HL-60 (cell line): Measurements from ENCODE around the gene DYSF.

Experiments
- DNase-seq, 2 experiments: peaks; one replicate each; pipeline ENCODE4 v3.0.0-alpha.2; 2010 to 2020; ENCODE audit warnings: low read depth in 1 of 2, low spot score in 1 of 2
- H3K27ac ChIP-seq: fragments of 250-450 bp; sonication (Bioruptor Pico); replicated peaks from 2 replicates; pipeline ENCODE4 v1.5.1; 2020; ENCODE audit warnings: mild to moderate bottlenecking, moderate library complexity
- H3K27me3 ChIP-seq: fragments of 250-450 bp; sonication (Bioruptor Pico); 2 replicates; pipeline ENCODE4 v1.5.1; 2021; ENCODE audit warnings: mild to moderate bottlenecking, moderate library complexity; ENCODE audit not compliant: insufficient read depth, poor library complexity, severe bottlenecking
- H3K4me3 ChIP-seq: replicated peaks from 2 replicates; pipeline ENCODE4 v1.5.1; 2011; ENCODE audit warnings: mild to moderate bottlenecking, control low read depth, low read length; ENCODE audit not compliant: insufficient read depth
- GABPA ChIP-seq: IDR thresholded peaks from 2 replicates; pipeline ENCODE4 v1.6.1; 2012; ENCODE audit warnings: low read depth
- POLR2AphosphoS5 ChIP-seq: IDR thresholded peaks from 2 replicates; pipeline ENCODE4 v1.6.1; 2012; ENCODE audit warnings: low read depth
- SPI1 ChIP-seq: IDR thresholded peaks from 2 replicates; pipeline ENCODE4 v1.6.1; 2012; ENCODE audit warnings: low read depth, mild to moderate bottlenecking, borderline replicate concordance
- TF ChIP-seq, protein P1 (sequence below): IDR thresholded peaks from one replicate; pipeline ENCODE4 v1.5.1; 2011; ENCODE audit warnings: low read length, control low read depth, inconsistent platforms; ENCODE audit not compliant: insufficient read depth
- TF ChIP-seq, protein P2 (sequence below): IDR thresholded peaks from 2 replicates; pipeline ENCODE4 v1.6.1; 2012; ENCODE audit warnings: low read depth; ENCODE audit not compliant: insufficient replicate concordance

DYSF gene

DNA sequence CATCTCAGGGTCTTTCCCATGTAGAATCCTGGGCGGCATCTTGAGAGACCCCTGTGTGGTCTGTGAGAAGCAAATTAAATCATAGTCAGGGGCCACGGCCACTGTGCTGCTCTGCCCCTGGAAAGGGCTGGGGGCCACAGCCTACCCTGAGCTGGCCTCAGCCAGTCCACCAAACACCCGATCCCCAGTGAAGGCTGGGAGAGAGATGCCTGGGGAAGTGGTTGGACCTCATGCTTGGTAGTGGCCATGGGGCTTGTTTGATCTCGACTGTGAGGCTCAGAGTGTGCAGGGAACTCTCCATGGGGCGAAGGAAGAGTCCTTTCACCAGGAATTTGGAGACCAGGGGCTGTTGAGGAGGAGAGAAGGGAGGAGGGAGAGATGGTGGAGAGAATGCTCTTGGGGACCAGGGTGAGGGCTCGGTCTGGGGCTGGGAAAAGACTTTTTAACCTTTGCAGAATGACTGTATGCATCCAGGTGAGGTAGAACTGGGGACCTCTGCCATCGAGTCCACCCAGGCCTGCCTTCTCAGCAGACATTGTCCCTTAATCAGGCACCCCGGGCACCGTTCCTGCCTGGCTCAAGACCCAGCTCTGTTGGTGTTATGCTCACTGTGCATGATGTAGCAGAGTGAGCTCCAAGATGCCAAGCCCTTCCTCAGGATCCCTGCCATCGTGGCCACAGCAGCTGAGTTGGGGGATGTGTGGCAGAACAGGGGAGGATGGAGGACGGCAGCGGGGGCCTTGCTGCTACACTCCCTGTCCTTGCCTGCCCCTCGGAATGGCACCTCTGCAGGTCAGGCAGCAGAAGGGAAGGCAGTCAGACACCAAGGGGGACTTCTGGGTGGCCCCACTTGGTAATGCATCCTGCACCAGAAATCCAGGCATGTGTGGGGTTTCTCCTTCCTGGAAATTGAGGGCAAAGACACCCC lies 249.9 kb downstream of the DYSF start:
- H3K4me3 ChIP-seq = no peak overlapping the region
- TF ChIP-seq POLR2AphosphoS5 (no peak), SPI1 (no peak), GABPA (no peak)
- TF ChIP-seq, protein P1, sequence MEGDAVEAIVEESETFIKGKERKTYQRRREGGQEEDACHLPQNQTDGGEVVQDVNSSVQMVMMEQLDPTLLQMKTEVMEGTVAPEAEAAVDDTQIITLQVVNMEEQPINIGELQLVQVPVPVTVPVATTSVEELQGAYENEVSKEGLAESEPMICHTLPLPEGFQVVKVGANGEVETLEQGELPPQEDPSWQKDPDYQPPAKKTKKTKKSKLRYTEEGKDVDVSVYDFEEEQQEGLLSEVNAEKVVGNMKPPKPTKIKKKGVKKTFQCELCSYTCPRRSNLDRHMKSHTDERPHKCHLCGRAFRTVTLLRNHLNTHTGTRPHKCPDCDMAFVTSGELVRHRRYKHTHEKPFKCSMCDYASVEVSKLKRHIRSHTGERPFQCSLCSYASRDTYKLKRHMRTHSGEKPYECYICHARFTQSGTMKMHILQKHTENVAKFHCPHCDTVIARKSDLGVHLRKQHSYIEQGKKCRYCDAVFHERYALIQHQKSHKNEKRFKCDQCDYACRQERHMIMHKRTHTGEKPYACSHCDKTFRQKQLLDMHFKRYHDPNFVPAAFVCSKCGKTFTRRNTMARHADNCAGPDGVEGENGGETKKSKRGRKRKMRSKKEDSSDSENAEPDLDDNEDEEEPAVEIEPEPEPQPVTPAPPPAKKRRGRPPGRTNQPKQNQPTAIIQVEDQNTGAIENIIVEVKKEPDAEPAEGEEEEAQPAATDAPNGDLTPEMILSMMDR = no peak
- TF ChIP-seq, protein P2, sequence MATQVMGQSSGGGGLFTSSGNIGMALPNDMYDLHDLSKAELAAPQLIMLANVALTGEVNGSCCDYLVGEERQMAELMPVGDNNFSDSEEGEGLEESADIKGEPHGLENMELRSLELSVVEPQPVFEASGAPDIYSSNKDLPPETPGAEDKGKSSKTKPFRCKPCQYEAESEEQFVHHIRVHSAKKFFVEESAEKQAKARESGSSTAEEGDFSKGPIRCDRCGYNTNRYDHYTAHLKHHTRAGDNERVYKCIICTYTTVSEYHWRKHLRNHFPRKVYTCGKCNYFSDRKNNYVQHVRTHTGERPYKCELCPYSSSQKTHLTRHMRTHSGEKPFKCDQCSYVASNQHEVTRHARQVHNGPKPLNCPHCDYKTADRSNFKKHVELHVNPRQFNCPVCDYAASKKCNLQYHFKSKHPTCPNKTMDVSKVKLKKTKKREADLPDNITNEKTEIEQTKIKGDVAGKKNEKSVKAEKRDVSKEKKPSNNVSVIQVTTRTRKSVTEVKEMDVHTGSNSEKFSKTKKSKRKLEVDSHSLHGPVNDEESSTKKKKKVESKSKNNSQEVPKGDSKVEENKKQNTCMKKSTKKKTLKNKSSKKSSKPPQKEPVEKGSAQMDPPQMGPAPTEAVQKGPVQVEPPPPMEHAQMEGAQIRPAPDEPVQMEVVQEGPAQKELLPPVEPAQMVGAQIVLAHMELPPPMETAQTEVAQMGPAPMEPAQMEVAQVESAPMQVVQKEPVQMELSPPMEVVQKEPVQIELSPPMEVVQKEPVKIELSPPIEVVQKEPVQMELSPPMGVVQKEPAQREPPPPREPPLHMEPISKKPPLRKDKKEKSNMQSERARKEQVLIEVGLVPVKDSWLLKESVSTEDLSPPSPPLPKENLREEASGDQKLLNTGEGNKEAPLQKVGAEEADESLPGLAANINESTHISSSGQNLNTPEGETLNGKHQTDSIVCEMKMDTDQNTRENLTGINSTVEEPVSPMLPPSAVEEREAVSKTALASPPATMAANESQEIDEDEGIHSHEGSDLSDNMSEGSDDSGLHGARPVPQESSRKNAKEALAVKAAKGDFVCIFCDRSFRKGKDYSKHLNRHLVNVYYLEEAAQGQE = no peak
- no peak overlapping the region for H3K27ac ChIP-seq
- no peaks in the 10 kb centered on the region for H3K27me3 ChIP-seq
- no peak for DNase-seq

DNA sequence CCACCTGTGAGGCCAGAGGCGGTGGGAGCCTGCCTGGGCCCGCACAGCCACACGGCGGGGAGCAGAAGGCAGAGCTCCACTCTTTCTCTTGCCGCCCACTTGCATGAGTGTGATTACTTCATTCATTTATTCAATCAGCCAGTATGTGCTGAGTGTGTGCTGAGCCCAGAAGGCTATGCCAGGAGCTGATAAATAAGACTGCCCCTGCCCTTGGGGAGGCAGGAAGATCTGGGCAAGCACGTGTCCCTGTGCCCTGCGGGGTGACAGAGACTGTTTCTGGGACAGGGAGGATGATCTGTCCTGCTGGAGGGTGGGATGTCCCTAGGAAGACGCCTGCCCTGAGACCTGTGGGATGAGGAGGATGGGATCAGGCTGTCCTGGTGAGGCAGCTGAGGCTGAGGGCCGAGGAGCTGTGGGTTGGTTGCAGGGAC lies 250.8 kb downstream of the DYSF start:
- H3K27ac ChIP-seq = no peak overlapping the region
- H3K27me3 ChIP-seq = no peaks in the 10 kb centered on the region
- no peak overlapping the region for H3K4me3 ChIP-seq
- DNase-seq = no peak
- TF ChIP-seq, protein P2 = no peak
- TF ChIP-seq GABPA (no peak), SPI1 (no peak), POLR2AphosphoS5 (no peak)
- TF ChIP-seq, protein P1 = no peak

DNA sequence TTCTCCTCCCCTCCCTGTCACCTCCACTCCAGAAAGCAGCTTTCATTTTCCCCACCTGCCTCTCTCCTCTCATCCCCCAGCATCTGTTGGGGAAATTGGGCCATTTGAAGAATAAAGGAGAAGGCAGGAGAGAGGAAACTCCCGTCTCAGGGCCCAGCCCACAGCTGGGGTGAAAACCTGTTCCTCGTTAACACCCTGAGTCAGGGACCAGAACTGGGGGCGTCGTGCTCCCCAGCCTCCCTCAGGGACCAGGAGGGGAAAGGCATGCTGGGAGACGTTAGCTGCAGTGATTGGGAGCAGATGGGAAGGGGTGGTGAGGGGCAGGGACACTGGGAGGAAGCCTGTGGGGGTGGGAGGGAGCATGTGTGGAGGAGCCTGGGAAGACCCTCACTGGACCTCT lies 251.3 kb downstream of the DYSF start:
- H3K27ac ChIP-seq = no peak overlapping the region
- no peak overlapping the region for H3K4me3 ChIP-seq
- no peaks in the 10 kb centered on the region for H3K27me3 ChIP-seq
- no peak for DNase-seq
- TF ChIP-seq, protein P2 = no peak
- TF ChIP-seq POLR2AphosphoS5 (no peak), GABPA (no peak), SPI1 (no peak)
- TF ChIP-seq, protein P1 = no peak
